Suprapubic skin (tissue), 4 donors: ENCODE measurements around the gene HOXC6. TPM values are rescaled to one million over a fixed set of nuclear protein-coding genes. Genes with fewer than 3 reads are reported as not detected.
"Not testable (repeated sequence)": the region's sequence is repeated elsewhere in the genome, so short reads cannot be mapped to it uniquely, and the experiment has no call there.

ENCODE experiments used
- DNase-seq, 2 donors: peaks; one replicate each; pipeline ENCODE4 v3.0.0-alpha.2; 2019; ENCODE audit warnings: low spot score in 2 of 2
- H3K27ac ChIP-seq: fragments of 200-600 bp; sonication (generic); one replicate; pipeline ENCODE4 v1.5.1; 2019
- H3K27me3 ChIP-seq: fragments of 200-600 bp; sonication (generic); one replicate; pipeline ENCODE4 v1.5.1; 2019
- H3K36me3 ChIP-seq: fragments of 200-600 bp; sonication (generic); one replicate; pipeline ENCODE4 v1.5.1; 2019
- H3K4me1 ChIP-seq: fragments of 200-600 bp; sonication (generic); one replicate; pipeline ENCODE4 v1.5.1; 2019
- H3K4me3 ChIP-seq: fragments of 200-600 bp; sonication (generic); one replicate; pipeline ENCODE4 v1.5.1; 2019; ENCODE audit warnings: mild to moderate bottlenecking
- H3K9me3 ChIP-seq: fragments of 200-600 bp; sonication (generic); one replicate; pipeline ENCODE4 v1.5.1; 2019
- EP300 ChIP-seq: sonication (generic); formaldehyde crosslinking; IDR thresholded peaks from one replicate; pipeline ENCODE4 v1.6.1; 2017; ENCODE audit warnings: antibody characterized with exemption
- POLR2A ChIP-seq, 2 donors: fragments of 450-650 bp; IDR thresholded peaks; one replicate each; pipeline ENCODE4 v1.6.1; 2017; ENCODE audit warnings: antibody characterized with exemption in 2 of 2, mild to moderate bottlenecking in 2 of 2, moderate library complexity in 2 of 2
- POLR2AphosphoS5 ChIP-seq, 3 donors: sonication (generic); formaldehyde crosslinking; IDR thresholded peaks; one replicate each; pipeline ENCODE4 v1.6.1; 2017; ENCODE audit warnings: antibody characterized with exemption in 3 of 3
- WGBS: methylation state at CpG from one replicate; pipeline ENCODE4 v1.1.5; 2018; 5-methylcytosine and 5-hydroxymethylcytosine counted together
- total RNA-seq, 4 donors: library from RNA; depleted of rRNA; stranded (reverse); fragments of >200 nt; gene quantifications; one replicate each; pipeline ENCODE4 v1.1.0, GENCODE V29; 2016
- TF ChIP-seq, protein P1 (sequence below), 2 donors: fragments of 200-600 bp in 1 of 2; fragments of 450-650 bp in 1 of 2; sonication (generic) in 1 of 2; IDR thresholded peaks; one replicate each; pipeline ENCODE4 v1.5.1; 2016 to 2019; ENCODE audit warnings: antibody characterized with exemption in 2 of 2, mild to moderate bottlenecking in 1 of 2, moderate library complexity in 1 of 2

HOXC6 gene
- total RNA-seq, 4 donors from 2014 or later: 0.98 to 6.2 (median 2.4) TPM

DNA sequence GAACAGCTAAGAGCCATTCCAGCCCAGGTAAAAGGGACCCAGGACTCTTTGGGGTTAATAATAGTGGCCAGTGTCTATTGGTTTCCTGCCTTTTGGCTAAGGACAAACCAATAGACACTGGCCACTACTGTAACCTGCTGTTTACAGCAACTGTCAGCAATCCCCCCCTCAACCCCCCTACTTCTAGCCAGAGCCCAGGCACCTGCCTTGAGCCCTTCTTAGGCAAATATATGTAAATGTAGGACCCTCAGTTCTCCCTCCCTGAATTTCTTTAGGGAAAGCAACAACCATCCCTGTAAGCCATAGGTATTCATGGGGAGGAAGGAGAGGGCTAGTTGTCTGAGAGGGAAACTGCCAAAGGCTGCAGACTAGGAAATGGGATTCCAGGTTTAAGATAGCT lies 47.7 kb downstream of the HOXC6 start:
- no peak for DNase-seq
- no peaks in the 10 kb centered on the region for H3K27me3 ChIP-seq
- no peaks in the 10 kb centered on the region for H3K9me3 ChIP-seq
- no peak overlapping the region for H3K4me3 ChIP-seq
- TF ChIP-seq POLR2AphosphoS5 (IDR thresholded peaks at IDR 0.05) (no peak), POLR2A (IDR thresholded peaks at IDR 0.05) (no peak), EP300 (no peak)
- TF ChIP-seq, protein P1, sequence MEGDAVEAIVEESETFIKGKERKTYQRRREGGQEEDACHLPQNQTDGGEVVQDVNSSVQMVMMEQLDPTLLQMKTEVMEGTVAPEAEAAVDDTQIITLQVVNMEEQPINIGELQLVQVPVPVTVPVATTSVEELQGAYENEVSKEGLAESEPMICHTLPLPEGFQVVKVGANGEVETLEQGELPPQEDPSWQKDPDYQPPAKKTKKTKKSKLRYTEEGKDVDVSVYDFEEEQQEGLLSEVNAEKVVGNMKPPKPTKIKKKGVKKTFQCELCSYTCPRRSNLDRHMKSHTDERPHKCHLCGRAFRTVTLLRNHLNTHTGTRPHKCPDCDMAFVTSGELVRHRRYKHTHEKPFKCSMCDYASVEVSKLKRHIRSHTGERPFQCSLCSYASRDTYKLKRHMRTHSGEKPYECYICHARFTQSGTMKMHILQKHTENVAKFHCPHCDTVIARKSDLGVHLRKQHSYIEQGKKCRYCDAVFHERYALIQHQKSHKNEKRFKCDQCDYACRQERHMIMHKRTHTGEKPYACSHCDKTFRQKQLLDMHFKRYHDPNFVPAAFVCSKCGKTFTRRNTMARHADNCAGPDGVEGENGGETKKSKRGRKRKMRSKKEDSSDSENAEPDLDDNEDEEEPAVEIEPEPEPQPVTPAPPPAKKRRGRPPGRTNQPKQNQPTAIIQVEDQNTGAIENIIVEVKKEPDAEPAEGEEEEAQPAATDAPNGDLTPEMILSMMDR (IDR thresholded peaks at IDR 0.05): no peak
- no peaks in the 10 kb centered on the region for H3K36me3 ChIP-seq
- no peak overlapping the region for H3K27ac ChIP-seq
- no peaks in the 10 kb centered on the region for H3K4me1 ChIP-seq

DNA sequence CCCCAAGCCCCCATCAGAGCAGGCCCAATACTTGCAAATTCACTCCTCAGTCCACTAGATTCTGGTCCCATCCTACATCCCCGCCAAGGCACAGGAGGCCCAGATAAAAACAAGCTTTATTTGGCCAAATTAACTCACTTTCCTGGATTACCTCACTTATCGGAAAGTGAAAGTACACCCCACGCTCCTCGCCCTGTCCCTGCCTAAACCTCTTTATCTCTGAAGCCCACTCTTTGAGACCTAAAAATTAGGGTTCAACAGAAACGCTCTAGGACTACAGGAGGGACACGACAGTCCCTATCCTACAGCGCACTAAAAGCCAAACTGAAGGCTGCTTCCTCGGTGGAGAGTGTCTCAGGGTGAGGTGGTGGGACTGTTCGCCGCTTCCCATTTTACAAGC lies 49.6 kb downstream of the HOXC6 start:
- not testable (repeated sequence) for H3K27me3 ChIP-seq, DNase-seq, H3K4me1 ChIP-seq, H3K36me3 ChIP-seq, H3K9me3 ChIP-seq
- Histone ChIP-seq H3K4me3 (peak overlapping the region; percentile 27), H3K27ac (peak overlapping the region; percentile 45)
- 71% methylated on average over 10 of the region's 10 CpGs for WGBS

DNA sequence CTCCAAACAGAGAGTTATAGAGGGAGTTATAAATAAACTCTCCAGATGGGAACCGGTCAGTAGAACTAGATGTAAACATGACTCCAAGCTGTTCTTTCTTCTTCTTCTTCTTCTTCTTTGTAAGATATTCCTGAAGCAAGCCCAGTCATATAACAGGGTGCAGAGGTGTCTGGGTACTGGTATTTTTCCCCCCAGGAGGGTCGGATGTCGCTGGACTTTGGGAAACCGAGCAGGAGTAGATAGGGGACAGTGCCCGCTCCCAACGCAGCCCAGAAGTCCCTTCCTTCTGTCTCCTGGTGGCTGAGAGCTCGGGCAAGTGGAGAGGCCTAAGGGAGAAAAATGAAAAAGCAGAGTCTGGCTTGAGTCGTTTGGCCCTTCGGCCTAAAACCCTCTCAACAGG lies 50.9 kb downstream of the HOXC6 start:
- whole genome bisulfite sequencing: 72% methylated on average over 9 of the region's 9 CpGs
- H3K27ac ChIP-seq: peak overlapping the region; percentile 62
- not testable (repeated sequence) for DNase-seq, H3K4me1 ChIP-seq, H3K36me3 ChIP-seq, H3K9me3 ChIP-seq, H3K27me3 ChIP-seq
- H3K4me3 ChIP-seq: peak overlapping the region; percentile 18

Other genes starting within 250 kb of the HOXC6 start
- 10 to 100 TPM in 2 of 4 donors, 1 to 10 TPM in 2; 5.3 to 16.7 (median 10.2) TPM for gene HOXC13, start 89.6 kb upstream of the HOXC6 start, total RNA-seq
- gene HOXC12, start 73.5 kb upstream of the HOXC6 start, total RNA-seq: 1 to 10 TPM; 3.7 to 6.8 (median 4.7) TPM
- 1 to 10 TPM; 3.1 to 3.7 (median 3.5) TPM for gene HOXC11, start 55.3 kb upstream of the HOXC6 start, total RNA-seq
- gene HOTAIR, start 53.5 kb upstream of the HOXC6 start, total RNA-seq: 10 to 100 TPM in 2 of 4 donors, 1 to 10 TPM in 2; 1.4 to 15.7 (median 10.7) TPM
- gene HOXC10, start 43.3 kb upstream of the HOXC6 start, total RNA-seq: 10 to 100 TPM in 3 of 4 donors, 1 to 10 TPM in 1; 8.8 to 24.7 (median 13.3) TPM
- gene HOXC9, start 28.3 kb upstream of the HOXC6 start, total RNA-seq: 10 to 100 TPM in 1 of 4 donors, 1 to 10 TPM in 3; 4.9 to 12.2 (median 6.1) TPM
- gene HOXC8, start 19.5 kb upstream of the HOXC6 start, total RNA-seq: 1 to 10 TPM in 3 of 4 donors, under 1 TPM in 1; 0.23 to 8.4 (median 1.6) TPM
- gene HOXC5, start 4.6 kb downstream of the HOXC6 start, total RNA-seq: 1 to 10 TPM in 1 of 4 donors, under 1 TPM in 2, not detected in 1; 0.26 to 3.5 (median 0.49) TPM
- 1 to 10 TPM; 1.4 to 4.7 (median 1.9) TPM for gene HOXC4, start 25.4 kb downstream of the HOXC6 start, total RNA-seq
- 10 to 100 TPM; 40.6 to 56.4 (median 52.6) TPM for gene SMUG1, start 160.5 kb downstream of the HOXC6 start, total RNA-seq